ENCODE results near the gene GPC3.
A peak's percentile ranks its signal among the peaks of the same experiment; 100 is the strongest.

The GPC3 gene

GRCh38 chrX:133583825-133584224, 401.6 kb downstream of the GPC3 start:
- no CpG with 5 or more reads among the region's 2 CpGs for WGBS (ENCODE audit: extremely low coverage, insufficient coverage, low lambda C conversion rate)
- Histone ChIP-seq H3K9ac (ENCODE audit: low read length) (no peak overlapping the region), H4K8ac (ENCODE audit: low read depth, low read length) (no peak overlapping the region), H3K56ac (ENCODE audit: low read length) (no peak overlapping the region), H2BK120ac (ENCODE audit: low read depth, low read length) (no peak overlapping the region), H2AK5ac (ENCODE audit: low read length) (no peak overlapping the region), H3K18ac (ENCODE audit: low read length) (no peak overlapping the region), H3K27me3 (ENCODE audit: insufficient read depth, low read length, poor library complexity) (no peaks in the 10 kb centered on the region), H3K4me2 (ENCODE audit: low read length) (no peak overlapping the region), H2BK5ac (ENCODE audit: low read length) (no peak overlapping the region), H4K5ac (ENCODE audit: low read length) (no peak overlapping the region), H3K4me3 (ENCODE audit: low read length) (no peak overlapping the region), H2BK15ac (replicated peaks; ENCODE audit: low read depth) (no peak overlapping the region), H3K79me1 (ENCODE audit: low read length) (no peaks in the 10 kb centered on the region), H3K36me3 (ENCODE audit: control insufficient read depth, insufficient read depth, low read length) (no peaks in the 10 kb centered on the region), H3K27ac (ENCODE audit: low read depth, low read length) (no peak overlapping the region), H3K4ac (ENCODE audit: low read depth, low read length) (no peak overlapping the region), H3K4me1 (ENCODE audit: control insufficient read depth, low read depth, low read length) (no peaks in the 10 kb centered on the region), H3K23ac (ENCODE audit: low read length) (no peak overlapping the region), H3K79me2 (ENCODE audit: control insufficient read depth, insufficient read depth, low read length) (no peaks in the 10 kb centered on the region)
- no peak for DNase-seq

GRCh38 chrX:133580625-133581024, 404.8 kb downstream of the GPC3 start:
- Histone ChIP-seq H3K4me1 (ENCODE audit: control insufficient read depth, low read depth, low read length) (no peaks in the 10 kb centered on the region), H3K79me2 (ENCODE audit: control insufficient read depth, insufficient read depth, low read length) (no peaks in the 10 kb centered on the region), H2BK5ac (ENCODE audit: low read length) (no peak overlapping the region), H3K9ac (ENCODE audit: low read length) (no peak overlapping the region), H3K79me1 (ENCODE audit: low read length) (no peaks in the 10 kb centered on the region), H2AK5ac (ENCODE audit: low read length) (no peak overlapping the region), H3K23ac (ENCODE audit: low read length) (no peak overlapping the region), H4K8ac (ENCODE audit: low read depth, low read length) (no peak overlapping the region), H3K18ac (ENCODE audit: low read length) (no peak overlapping the region), H3K56ac (ENCODE audit: low read length) (no peak overlapping the region), H3K4me3 (ENCODE audit: low read length) (no peak overlapping the region), H3K27me3 (ENCODE audit: insufficient read depth, low read length, poor library complexity) (no peaks in the 10 kb centered on the region), H3K27ac (ENCODE audit: low read depth, low read length) (no peak overlapping the region), H4K5ac (ENCODE audit: low read length) (no peak overlapping the region), H3K36me3 (ENCODE audit: control insufficient read depth, insufficient read depth, low read length) (no peaks in the 10 kb centered on the region), H2BK15ac (replicated peaks; ENCODE audit: low read depth) (no peak overlapping the region), H3K4me2 (ENCODE audit: low read length) (no peak overlapping the region), H3K4ac (ENCODE audit: low read depth, low read length) (no peak overlapping the region), H2BK120ac (ENCODE audit: low read depth, low read length) (no peak overlapping the region)
- DNase-seq: no peak
- WGBS (ENCODE audit: extremely low coverage, insufficient coverage, low lambda C conversion rate): no CpG with 5 or more reads among the region's 3 CpGs

- H2BK15ac ChIP-seq (replicated peaks; ENCODE audit: low read depth): no peak overlapping the region
- no CpG with 5 or more reads among the region's 6 CpGs for WGBS (ENCODE audit: extremely low coverage, insufficient coverage, low lambda C conversion rate)
- H4K8ac ChIP-seq (ENCODE audit: low read depth, low read length): peak overlapping the region; percentile 28
- H3K4me3 ChIP-seq (ENCODE audit: low read length): no peak overlapping the region
- H3K36me3 ChIP-seq (ENCODE audit: control insufficient read depth, insufficient read depth, low read length): no peaks in the 10 kb centered on the region
- no peak overlapping the region for H3K18ac ChIP-seq (ENCODE audit: low read length)
- no peak overlapping the region for H3K4me2 ChIP-seq (ENCODE audit: low read length)
- no peaks in the 10 kb centered on the region for H3K27me3 ChIP-seq (ENCODE audit: insufficient read depth, low read length, poor library complexity)
- H3K56ac ChIP-seq (ENCODE audit: low read length): no peak overlapping the region
- no peak for DNase-seq
- no peak overlapping the region for H2AK5ac ChIP-seq (ENCODE audit: low read length)
- no peak overlapping the region for H2BK5ac ChIP-seq (ENCODE audit: low read length)
- no peak overlapping the region for H2BK120ac ChIP-seq (ENCODE audit: low read depth, low read length)
- H3K23ac ChIP-seq (ENCODE audit: low read length): no peak overlapping the region
- no peaks in the 10 kb centered on the region for H3K79me1 ChIP-seq (ENCODE audit: low read length)
- no peak overlapping the region for H4K5ac ChIP-seq (ENCODE audit: low read length)
- H3K9ac ChIP-seq (ENCODE audit: low read length): no peak overlapping the region
- no peaks in the 10 kb centered on the region for H3K4me1 ChIP-seq (ENCODE audit: control insufficient read depth, low read depth, low read length)
- H3K4ac ChIP-seq (ENCODE audit: low read depth, low read length): no peak overlapping the region
- H3K79me2 ChIP-seq (ENCODE audit: control insufficient read depth, insufficient read depth, low read length): no peaks in the 10 kb centered on the region
- H3K27ac ChIP-seq (ENCODE audit: low read depth, low read length): no peak overlapping the region
Observed at GRCh38 chrX:133579631-133580030, 405.8 kb downstream of the GPC3 start.

DNA sequence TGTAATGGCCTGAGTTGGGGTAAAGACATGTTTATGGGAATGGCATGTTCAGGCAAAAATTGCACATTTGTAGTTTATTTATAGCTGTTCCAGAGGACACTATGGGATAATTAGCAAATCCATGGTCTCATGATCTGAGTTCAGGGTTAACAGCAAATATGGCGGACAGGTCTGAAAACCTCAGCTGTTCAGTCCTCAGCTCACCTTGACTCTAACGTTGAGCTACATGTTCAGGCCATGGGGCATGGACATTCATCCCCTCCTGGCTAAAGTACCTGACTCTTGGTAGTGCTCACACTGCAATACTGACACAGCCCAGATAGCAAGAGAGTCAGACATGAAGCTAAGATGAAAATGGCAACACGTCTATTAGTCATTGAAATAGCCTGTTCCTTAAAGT, 408.5 kb downstream of the GPC3 start:
- Histone ChIP-seq H3K18ac (ENCODE audit: low read length) (no peak overlapping the region), H3K23ac (ENCODE audit: low read length) (no peak overlapping the region), H3K79me2 (ENCODE audit: control insufficient read depth, insufficient read depth, low read length) (no peaks in the 10 kb centered on the region), H4K5ac (ENCODE audit: low read length) (no peak overlapping the region), H3K4me3 (ENCODE audit: low read length) (no peak overlapping the region), H2BK15ac (replicated peaks; ENCODE audit: low read depth) (no peak overlapping the region), H3K4me2 (ENCODE audit: low read length) (no peak overlapping the region), H3K56ac (ENCODE audit: low read length) (no peak overlapping the region), H2BK5ac (ENCODE audit: low read length) (no peak overlapping the region), H2AK5ac (ENCODE audit: low read length) (no peak overlapping the region), H3K27me3 (ENCODE audit: insufficient read depth, low read length, poor library complexity) (no peaks in the 10 kb centered on the region), H3K79me1 (ENCODE audit: low read length) (no peaks in the 10 kb centered on the region), H3K4me1 (ENCODE audit: control insufficient read depth, low read depth, low read length) (no peaks in the 10 kb centered on the region), H3K27ac (ENCODE audit: low read depth, low read length) (no peak overlapping the region), H3K4ac (ENCODE audit: low read depth, low read length) (no peak overlapping the region), H3K36me3 (ENCODE audit: control insufficient read depth, insufficient read depth, low read length) (no peaks in the 10 kb centered on the region), H2BK120ac (ENCODE audit: low read depth, low read length) (no peak overlapping the region), H4K8ac (ENCODE audit: low read depth, low read length) (no peak overlapping the region), H3K9ac (ENCODE audit: low read length) (no peak overlapping the region)
- WGBS (ENCODE audit: extremely low coverage, insufficient coverage, low lambda C conversion rate): no CpG with 5 or more reads among the region's 3 CpGs
- DNase-seq: no peak

DNA sequence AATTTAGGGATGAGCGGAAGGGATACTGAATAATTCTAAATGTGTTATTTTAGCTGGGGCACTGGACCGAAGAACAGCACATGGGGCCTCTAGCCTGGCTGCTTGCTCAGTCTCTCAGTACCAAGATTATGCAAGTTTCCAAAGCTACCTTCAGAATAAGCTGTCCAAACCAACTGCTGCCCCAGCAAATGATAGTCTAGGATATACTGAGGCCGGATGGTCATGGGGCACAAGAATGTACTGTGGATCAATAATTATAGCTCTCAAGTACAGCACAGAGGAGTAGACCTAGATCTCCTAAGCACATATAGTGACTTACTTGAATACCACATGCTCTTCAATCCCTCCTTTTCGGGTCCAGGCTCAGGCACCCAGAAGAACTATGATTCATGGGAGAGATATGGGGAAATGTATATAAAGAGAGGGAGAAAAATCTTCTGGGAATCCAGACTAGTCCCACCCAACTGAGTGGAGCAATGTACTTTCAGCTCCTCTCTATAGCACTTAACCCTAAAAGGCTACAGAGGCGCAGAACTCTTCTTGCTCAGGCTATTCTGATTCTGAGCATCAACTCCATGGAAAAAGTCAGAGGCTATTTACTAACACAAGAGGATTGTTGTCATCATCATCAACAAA, 409.8 kb downstream of the GPC3 start:
- no CpG with 5 or more reads among the region's 5 CpGs for whole genome bisulfite sequencing (ENCODE audit: extremely low coverage, insufficient coverage, low lambda C conversion rate)
- H3K23ac ChIP-seq (ENCODE audit: low read length): no peak overlapping the region
- H2AK5ac ChIP-seq (ENCODE audit: low read length): no peak overlapping the region
- H2BK120ac ChIP-seq (ENCODE audit: low read depth, low read length): no peak overlapping the region
- no peaks in the 10 kb centered on the region for H3K79me2 ChIP-seq (ENCODE audit: control insufficient read depth, insufficient read depth, low read length)
- H2BK5ac ChIP-seq (ENCODE audit: low read length): no peak overlapping the region
- no peak for DNase-seq
- H3K18ac ChIP-seq (ENCODE audit: low read length): no peak overlapping the region
- no peaks in the 10 kb centered on the region for H3K4me1 ChIP-seq (ENCODE audit: control insufficient read depth, low read depth, low read length)
- H3K4ac ChIP-seq (ENCODE audit: low read depth, low read length): no peak overlapping the region
- no peak overlapping the region for H3K4me2 ChIP-seq (ENCODE audit: low read length)
- H3K27ac ChIP-seq (ENCODE audit: low read depth, low read length): no peak overlapping the region
- H4K8ac ChIP-seq (ENCODE audit: low read depth, low read length): no peak overlapping the region
- no peaks in the 10 kb centered on the region for H3K36me3 ChIP-seq (ENCODE audit: control insufficient read depth, insufficient read depth, low read length)
- H4K5ac ChIP-seq (ENCODE audit: low read length): no peak overlapping the region
- no peaks in the 10 kb centered on the region for H3K79me1 ChIP-seq (ENCODE audit: low read length)
- no peak overlapping the region for H2BK15ac ChIP-seq (replicated peaks; ENCODE audit: low read depth)
- H3K9ac ChIP-seq (ENCODE audit: low read length): no peak overlapping the region
- no peaks in the 10 kb centered on the region for H3K27me3 ChIP-seq (ENCODE audit: insufficient read depth, low read length, poor library complexity)
- no peak overlapping the region for H3K56ac ChIP-seq (ENCODE audit: low read length)
- no peak overlapping the region for H3K4me3 ChIP-seq (ENCODE audit: low read length)

DNA sequence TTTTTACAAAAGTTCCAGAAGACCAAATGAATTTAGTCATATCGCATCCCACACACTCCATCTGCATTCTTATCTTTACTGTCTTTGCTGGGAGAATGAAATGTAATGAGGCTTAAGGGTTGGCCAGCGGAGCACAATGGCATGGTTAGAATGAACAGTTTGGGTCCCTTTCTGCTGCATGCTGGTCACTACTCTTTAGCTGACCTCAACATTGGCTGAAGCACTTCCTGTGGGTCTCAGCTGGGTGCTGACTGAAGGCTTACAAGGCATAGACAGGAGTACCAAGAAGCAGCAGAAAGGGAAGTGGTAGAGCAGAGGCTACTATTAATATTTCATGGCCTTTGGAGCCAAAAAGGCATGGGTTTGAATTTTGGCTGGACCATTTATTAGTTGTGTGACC, 410.7 kb downstream of the GPC3 start:
- Histone ChIP-seq H3K36me3 (ENCODE audit: control insufficient read depth, insufficient read depth, low read length) (no peaks in the 10 kb centered on the region), H3K27me3 (ENCODE audit: insufficient read depth, low read length, poor library complexity) (no peaks in the 10 kb centered on the region), H4K5ac (ENCODE audit: low read length) (no peak overlapping the region), H3K18ac (ENCODE audit: low read length) (no peak overlapping the region), H3K4me3 (ENCODE audit: low read length) (no peak overlapping the region), H3K4me2 (ENCODE audit: low read length) (no peak overlapping the region), H2BK120ac (ENCODE audit: low read depth, low read length) (no peak overlapping the region), H2BK5ac (ENCODE audit: low read length) (no peak overlapping the region), H3K79me2 (ENCODE audit: control insufficient read depth, insufficient read depth, low read length) (no peaks in the 10 kb centered on the region), H3K79me1 (ENCODE audit: low read length) (no peaks in the 10 kb centered on the region), H4K8ac (ENCODE audit: low read depth, low read length) (no peak overlapping the region), H3K27ac (ENCODE audit: low read depth, low read length) (no peak overlapping the region), H2BK15ac (replicated peaks; ENCODE audit: low read depth) (no peak overlapping the region), H3K56ac (ENCODE audit: low read length) (peak overlapping the region; percentile 7), H3K4ac (ENCODE audit: low read depth, low read length) (no peak overlapping the region), H2AK5ac (ENCODE audit: low read length) (no peak overlapping the region), H3K23ac (ENCODE audit: low read length) (no peak overlapping the region), H3K4me1 (ENCODE audit: control insufficient read depth, low read depth, low read length) (no peaks in the 10 kb centered on the region), H3K9ac (ENCODE audit: low read length) (no peak overlapping the region)
- no CpG with 5 or more reads among the region's 2 CpGs for WGBS (ENCODE audit: extremely low coverage, insufficient coverage, low lambda C conversion rate)
- no peak for DNase-seq

Data from mesendoderm (in vitro differentiated cells).